Renal cortex interstitium (tissue), 11 donors: ENCODE data around the gene EHF. TPM values are rescaled to one million over a fixed set of nuclear protein-coding genes. Genes with fewer than 3 reads are reported as not detected.

Experiments used
- DNase-seq, 11 donors: peaks; one replicate each; pipeline ENCODE4 v3.0.0-alpha.2; 2013; ENCODE audit warnings: low read depth in 9 of 11, low spot score in 4 of 11; ENCODE audit errors: extremely low read depth in 1 of 11
- polyA plus RNA-seq, 3 donors: library from polyadenylated mRNA; unstranded; fragments of 120-200 nt; gene quantifications; one replicate each; pipeline ENCODE4 v1.2.1, GENCODE V29; 2013; ENCODE audit not compliant: insufficient read length in 3 of 3

EHF gene
- polyA plus RNA-seq, 3 donors, result 18.4 to 19.0 (median 18.9) TPM

- no peak for DNase-seq
Measured at GRCh38 chr11:34616830-34617504, 3.9 kb upstream of the EHF start.

- no peak for DNase-seq
Measured at GRCh38 chr11:34618406-34618805, 2.5 kb upstream of the EHF start.

GRCh38 chr11:34619062-34619516, 1.8 kb upstream of the EHF start:
- peak in 1 of 11 donors; percentile 23 for DNase-seq

DNA sequence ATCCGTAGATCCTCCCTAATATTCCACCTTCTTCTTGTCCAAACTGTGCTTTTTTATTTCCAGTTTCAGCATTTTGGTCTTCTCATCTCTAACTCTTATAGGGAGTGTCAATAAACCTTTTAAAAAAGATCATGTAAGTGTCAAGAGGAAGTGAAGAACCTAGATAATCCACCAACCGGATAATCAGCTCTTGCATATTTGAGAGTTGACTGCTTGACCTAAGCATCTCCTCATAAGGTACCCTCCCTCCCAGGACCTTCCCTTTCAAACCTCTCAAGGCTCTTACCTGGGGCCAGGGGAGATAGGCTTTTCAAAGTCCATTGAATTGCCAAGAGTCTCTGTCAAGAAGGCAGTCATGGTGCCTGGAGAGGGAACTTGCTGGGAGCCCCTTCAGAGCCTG, 691 bp upstream of the EHF start:
- DNase-seq, result no peak

GRCh38 chr11:34621876-34622275, 983 bp downstream of the EHF start:
- DNase-seq, result no peak

DNA sequence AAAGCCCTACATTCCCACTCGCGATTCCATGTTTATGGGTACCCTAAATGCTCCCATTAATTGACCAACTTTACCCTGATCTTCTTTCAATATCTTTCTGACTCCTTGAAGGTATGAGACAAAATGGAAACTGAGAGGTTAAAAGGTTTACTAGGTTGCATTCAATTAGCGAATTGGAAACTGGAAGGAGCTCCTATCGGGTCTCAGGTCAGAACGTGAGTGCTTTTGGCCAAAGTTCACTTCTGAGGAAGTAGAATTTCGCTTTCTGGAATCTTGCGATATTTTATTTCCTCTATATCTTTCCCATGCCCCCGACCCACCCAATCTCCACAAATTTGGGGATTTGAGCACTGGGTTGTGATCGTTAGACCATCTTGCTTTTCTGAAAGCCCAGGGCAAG, 2.6 kb downstream of the EHF start:
- no peak for DNase-seq

DNA sequence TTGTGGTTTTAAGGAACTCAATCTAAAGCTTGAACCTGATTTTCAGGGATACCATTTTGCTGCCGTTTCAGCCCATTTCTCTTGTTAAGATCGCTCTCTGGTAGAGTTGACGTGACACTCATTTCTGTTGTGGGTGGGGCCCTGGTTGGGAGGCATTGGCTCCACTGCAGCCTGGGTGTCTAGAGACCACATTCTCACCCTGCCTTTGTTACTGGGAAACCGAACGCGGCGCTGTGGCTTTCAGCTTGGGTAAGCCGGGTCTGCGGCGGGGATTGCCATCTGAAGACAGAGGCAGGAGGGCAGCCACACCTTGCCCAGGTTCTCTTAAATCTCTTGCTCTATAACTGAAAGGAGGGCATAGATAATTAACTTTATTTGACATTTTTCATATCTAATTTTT, 3.2 kb downstream of the EHF start:
- no peak for DNase-seq

- no peak for DNase-seq
Measured at GRCh38 chr11:34625576-34625975, 4.7 kb downstream of the EHF start.

DNA sequence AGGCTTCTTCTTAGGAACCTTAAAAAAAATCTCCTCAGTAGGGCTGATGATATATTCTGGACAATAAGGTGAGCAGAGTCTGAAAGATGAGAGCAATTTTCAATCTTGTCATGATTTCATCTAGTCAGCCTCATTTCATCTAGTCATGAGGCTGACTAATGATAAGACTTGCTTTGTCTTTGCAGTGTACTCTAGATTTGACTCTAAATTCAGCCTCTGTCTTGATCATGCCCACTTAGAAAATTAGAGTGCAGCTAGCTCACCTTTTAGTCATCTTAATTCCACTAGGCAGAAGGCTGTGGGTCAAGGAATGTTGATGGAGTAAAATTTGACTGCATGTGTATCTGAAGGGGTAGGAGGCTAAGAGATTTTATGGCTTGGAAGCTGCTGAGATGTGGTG, 5.5 kb downstream of the EHF start:
- DNase-seq, result no peak

DNA sequence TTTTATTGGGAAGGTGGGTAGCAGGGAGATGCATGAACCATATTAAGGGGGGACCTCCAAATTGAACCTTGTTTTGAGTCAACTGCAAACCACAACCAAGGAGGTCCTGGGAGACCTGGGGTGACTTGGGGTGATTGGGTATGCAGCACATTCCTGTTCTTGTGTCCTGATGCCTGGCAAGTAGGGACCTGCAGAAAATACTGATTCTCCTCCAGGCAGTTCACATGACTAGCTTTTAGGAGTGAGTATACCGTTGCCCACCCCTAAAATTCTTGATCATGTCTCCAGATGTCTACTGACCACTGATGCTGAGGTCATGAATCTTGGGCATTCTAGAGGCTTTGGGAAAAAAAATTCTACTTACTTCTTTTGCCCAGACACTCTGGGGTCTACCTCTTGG, 6.3 kb downstream of the EHF start:
- no peak for DNase-seq

GRCh38 chr11:34629711-34630110, 8.8 kb downstream of the EHF start:
- no peak for DNase-seq

DNA sequence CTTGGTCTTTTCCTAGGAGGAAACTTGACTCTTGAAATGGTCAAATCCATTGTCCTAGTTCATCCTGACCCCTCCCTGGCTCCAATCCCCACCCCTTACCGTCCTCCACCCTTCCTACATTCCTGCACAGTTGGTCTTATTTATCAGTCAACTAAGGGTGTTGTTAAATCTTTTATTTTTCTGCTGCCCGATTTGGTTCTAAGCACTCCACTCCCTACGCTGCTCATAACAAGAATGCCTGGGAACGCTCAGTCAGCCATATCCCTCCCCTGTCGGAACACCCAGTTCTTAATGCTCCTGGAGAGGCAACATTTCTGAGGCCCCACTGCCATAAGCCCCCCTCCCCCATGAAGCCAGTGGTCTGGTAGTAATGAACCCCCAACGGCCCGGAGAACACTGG, 9.7 kb downstream of the EHF start:
- peak in 1 of 11 donors; percentile 36 for DNase-seq

DNA sequence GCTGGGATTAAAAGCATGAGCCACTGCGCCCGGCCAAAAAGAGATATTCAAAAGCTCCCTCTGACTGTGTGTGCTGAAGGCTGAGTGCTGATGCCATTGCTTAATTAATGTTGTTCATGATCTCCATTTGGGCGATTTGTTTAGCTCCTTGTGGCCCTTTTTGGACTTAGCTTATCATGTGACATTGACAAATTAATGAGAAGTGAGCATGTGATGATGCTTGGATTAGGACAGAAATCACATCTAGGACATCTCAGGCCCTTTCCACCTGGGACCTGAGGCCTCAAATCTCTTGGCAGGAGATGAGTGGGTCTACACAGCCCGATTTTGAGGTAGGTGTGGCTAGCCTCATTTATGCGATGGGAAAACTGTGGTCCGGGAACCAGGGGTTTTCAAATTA, 10.4 kb downstream of the EHF start:
- no peak for DNase-seq

- DNase-seq, result no peak
Measured at GRCh38 chr11:34631737-34632104, 10.8 kb downstream of the EHF start.

DNA sequence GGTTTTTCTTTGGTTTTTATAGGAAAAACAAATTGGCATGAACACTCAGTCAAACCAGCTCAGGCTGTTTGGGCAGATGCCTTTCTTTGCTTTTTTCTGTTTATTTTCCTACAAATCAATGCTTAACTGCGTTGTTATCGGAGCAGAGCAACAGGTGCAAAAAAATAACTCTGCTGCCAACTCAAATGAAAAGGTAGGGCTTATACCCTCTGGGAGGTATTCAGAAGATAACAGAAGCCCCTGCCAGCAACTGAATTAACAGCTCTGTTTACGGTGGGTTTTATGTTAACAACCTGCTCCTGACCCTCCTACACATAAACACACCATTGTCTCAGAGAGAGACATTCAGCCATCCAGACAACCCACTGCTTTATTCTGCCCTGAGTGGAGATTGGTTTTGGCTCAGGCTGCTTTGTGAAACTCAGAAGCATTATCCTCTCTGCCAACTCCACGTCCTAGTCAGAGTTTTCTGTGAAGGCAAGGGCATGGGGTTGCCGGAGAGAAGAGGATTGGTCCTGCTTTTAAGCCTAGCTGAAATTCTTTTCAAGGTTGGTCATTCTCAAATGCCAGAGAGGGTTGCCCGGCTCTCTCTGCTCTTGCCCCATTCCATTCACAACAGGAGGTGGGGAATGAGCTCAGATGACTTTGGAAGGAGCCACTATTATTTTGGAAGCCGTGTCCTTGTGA, 11.4 kb downstream of the EHF start:
- DNase-seq, result peak in 1 of 11 donors; percentile 33

GRCh38 chr11:34633640-34633989, 12.7 kb downstream of the EHF start:
- no peak for DNase-seq

DNA sequence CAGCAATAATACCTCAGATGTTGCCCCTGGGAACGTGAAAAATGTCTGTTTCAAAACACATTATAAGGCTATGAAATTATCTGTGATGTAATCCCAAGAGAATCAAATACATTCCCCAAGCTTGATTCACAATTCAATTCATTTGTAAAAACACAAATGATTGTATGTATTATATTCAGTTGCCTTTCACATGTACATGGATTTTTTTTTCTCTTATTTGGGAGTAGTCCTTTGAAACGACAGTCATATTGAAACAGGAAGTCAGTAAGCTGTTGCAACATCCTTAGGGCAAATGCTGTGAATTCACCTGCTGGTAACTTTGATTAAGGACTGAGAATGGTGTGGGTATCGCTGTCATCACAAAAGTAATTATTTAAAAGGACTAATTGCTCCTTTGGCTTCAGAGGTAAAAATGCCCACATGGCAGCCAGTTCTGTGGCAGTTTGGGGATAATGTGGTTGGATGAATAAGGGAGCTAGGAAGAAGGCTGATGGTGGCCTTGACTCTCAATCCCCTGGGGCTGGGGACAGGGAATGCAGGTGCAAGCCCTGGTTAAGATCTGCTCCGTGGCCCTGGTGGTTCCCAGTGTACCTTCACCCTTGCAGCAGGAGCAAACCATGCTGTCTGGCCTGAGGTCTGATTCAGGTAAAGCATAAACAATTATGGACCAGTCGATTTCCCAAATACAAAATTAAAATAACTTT, 13.2 kb downstream of the EHF start:
- no peak for DNase-seq

DNA sequence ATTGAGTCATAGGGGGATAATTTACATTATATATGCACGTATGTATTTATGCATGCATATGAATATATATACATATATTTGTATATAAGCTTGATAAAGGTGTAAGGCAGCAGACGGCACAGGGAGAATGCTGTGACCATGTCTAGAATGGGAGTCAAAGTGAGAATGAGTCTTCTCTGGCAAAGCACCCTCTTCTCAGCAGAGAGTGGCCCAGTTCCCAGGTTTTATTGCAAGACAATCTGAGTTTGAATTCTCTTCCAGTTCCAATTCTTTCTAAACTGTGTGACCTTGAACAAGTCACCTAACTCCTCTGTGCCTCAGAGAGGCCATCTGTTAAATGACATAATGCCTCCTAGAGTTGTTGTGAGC, 13.8 kb downstream of the EHF start:
- no peak for DNase-seq

GRCh38 chr11:34636127-34636526, 15.2 kb downstream of the EHF start:
- DNase-seq, result no peak

DNA sequence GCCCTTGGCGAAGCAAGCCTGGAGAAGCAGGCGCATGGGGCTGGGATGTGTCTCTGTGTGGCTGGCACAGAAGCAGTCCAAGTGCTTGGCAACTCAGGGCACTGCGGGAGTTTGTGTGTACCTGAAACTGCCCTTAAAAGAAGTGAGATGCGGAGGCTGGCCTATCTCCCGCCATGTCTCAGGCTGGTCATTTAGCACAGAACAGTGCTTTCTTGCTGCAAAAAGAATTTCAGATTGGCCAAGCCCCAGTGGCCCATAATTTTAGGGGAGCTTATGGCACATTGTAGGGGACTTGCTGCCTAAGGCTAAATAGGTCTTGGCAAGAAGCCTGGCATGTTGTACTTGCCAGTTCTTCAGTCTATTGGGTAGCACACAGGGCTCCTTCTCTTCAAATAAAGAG, 16.4 kb downstream of the EHF start:
- DNase-seq, result no peak

- no peak for DNase-seq
Measured at GRCh38 chr11:34638897-34639296, 18.0 kb downstream of the EHF start.
